CD4-positive, alpha-beta T cell treated with Interleukin-4 for 4 hours (primary cell): Measurements from ENCODE around the gene KCMF1.

ENCODE experiments used
- DNase-seq: peaks from one replicate; pipeline ENCODE4 v3.0.0-alpha.2; 2020

The KCMF1 gene

GRCh38 chr2:85032621-85033020 is 61.7 kb downstream of the KCMF1 start:
- no peak for DNase-seq

GRCh38 chr2:85033388-85033787 is 62.4 kb downstream of the KCMF1 start:
- no peak for DNase-seq

GRCh38 chr2:85034158-85034557 is 63.2 kb downstream of the KCMF1 start:
- DNase-seq = no peak

GRCh38 chr2:85037622-85038021 is 66.7 kb downstream of the KCMF1 start:
- no peak for DNase-seq

- DNase-seq = no peak
Measured at GRCh38 chr2:85042330-85042729, 71.4 kb downstream of the KCMF1 start.

GRCh38 chr2:85048534-85048933 is 77.6 kb downstream of the KCMF1 start:
- no peak for DNase-seq

- no peak for DNase-seq
Measured at GRCh38 chr2:85049236-85049635, 78.3 kb downstream of the KCMF1 start.

GRCh38 chr2:85053802-85054201 is 82.8 kb downstream of the KCMF1 start:
- DNase-seq = no peak

- DNase-seq = no peak
Measured at GRCh38 chr2:85057226-85057962, 86.4 kb downstream of the KCMF1 start.

- no peak for DNase-seq
Measured at GRCh38 chr2:85061896-85062295, 90.9 kb downstream of the KCMF1 start.

- DNase-seq = no peak
Measured at GRCh38 chr2:85062565-85062964, 91.6 kb downstream of the KCMF1 start.

GRCh38 chr2:85063981-85064599 is 93.1 kb downstream of the KCMF1 start:
- DNase-seq = no peak

GRCh38 chr2:85064927-85065577 is 94.1 kb downstream of the KCMF1 start:
- DNase-seq = no peak

GRCh38 chr2:85066006-85066740 is 95.2 kb downstream of the KCMF1 start:
- DNase-seq = no peak

GRCh38 chr2:85066874-85067351 is 96.0 kb downstream of the KCMF1 start:
- peak; percentile 18 for DNase-seq

- DNase-seq = no peak
Measured at GRCh38 chr2:85071096-85071495, 100.1 kb downstream of the KCMF1 start.

- no peak for DNase-seq
Measured at GRCh38 chr2:85073033-85073432, 102.1 kb downstream of the KCMF1 start.

GRCh38 chr2:85076618-85077274 is 105.8 kb downstream of the KCMF1 start:
- no peak for DNase-seq

GRCh38 chr2:85077859-85078419 is 107.0 kb downstream of the KCMF1 start:
- DNase-seq = no peak

- DNase-seq = no peak
Measured at GRCh38 chr2:85078536-85078935, 107.6 kb downstream of the KCMF1 start.

- no peak for DNase-seq
Measured at GRCh38 chr2:85083092-85083491, 112.1 kb downstream of the KCMF1 start.

- DNase-seq = no peak
Measured at GRCh38 chr2:85085563-85085962, 114.6 kb downstream of the KCMF1 start.
